Activated naive CD8-positive, alpha-beta T cell treated with anti-CD3 and anti-CD28 coated beads, Interleukin-2, amount 10 ng/mL, durations not matched to agents 7 days and 5 days (primary cell): ENCODE results near the gene PRKCB. TPM values are rescaled to one million over a fixed set of nuclear protein-coding genes. Genes with fewer than 3 reads are reported as not detected.

ENCODE experiments used
- ATAC-seq: fragments of 150-1000 bp; cut with Tn5 transposase; one replicate; pipeline ENCODE4 v1.10.0; 2021; ENCODE audit warnings: low read depth, moderate library complexity
- POLR2A ChIA-PET: fragments of 350-600 bp; sonication (Branson Sonifier 250); formaldehyde crosslinking; loops from one replicate; lab custom pipeline; 2021; ENCODE audit warnings: antibody characterized with exemption; lab: Charles Lee
- DNase-seq: peaks from one replicate; pipeline ENCODE4 v3.0.0; 2021
- H3K27ac Mint-ChIP-seq: one replicate; pipeline ENCODE4 v1.8.0; 2022; ENCODE audit warnings: mild to moderate bottlenecking, mixed read lengths
- H3K27me3 Mint-ChIP-seq: one replicate; pipeline ENCODE4 v1.8.0; 2022; ENCODE audit warnings: mild to moderate bottlenecking, moderate library complexity, mixed read lengths
- H3K36me3 Mint-ChIP-seq: one replicate; pipeline ENCODE4 v1.8.0; 2021; ENCODE audit warnings: mild to moderate bottlenecking, mixed read lengths
- H3K4me1 Mint-ChIP-seq: one replicate; pipeline ENCODE4 v1.8.0; 2021; ENCODE audit warnings: mixed read lengths
- H3K4me3 Mint-ChIP-seq: one replicate; pipeline ENCODE4 v1.8.0; 2022; ENCODE audit warnings: mild to moderate bottlenecking, moderate library complexity, mixed read lengths
- H3K9me3 Mint-ChIP-seq: one replicate; pipeline ENCODE4 v1.8.0; 2021; ENCODE audit warnings: mixed read lengths
- total RNA-seq, 2 experiments: library from RNA; stranded (reverse); gene quantifications; one replicate each; pipeline ENCODE4 v1.2.3, GENCODE V29; 2021

PRKCB gene
- total RNA-seq, 2 experiments from 2014 or later: 120 to 123 TPM

- ATAC-seq: no peak
Observed at GRCh38 chr16:23861874-23862273, 26.1 kb downstream of the PRKCB start.

GRCh38 chr16:23862556-23862955, 26.8 kb downstream of the PRKCB start:
- Mint-ChIP-seq H3K27me3 (no peaks in the 10 kb centered on the region), H3K9me3 (no peaks in the 10 kb centered on the region), H3K27ac (no peak overlapping the region), H3K4me1 (peaks cover 64% of the 10 kb centered on the region), H3K36me3 (peaks cover 22% of the 10 kb centered on the region), H3K4me3 (peak overlapping the region; percentile 14)
- ATAC-seq: no peak
- POLR2A ChIA-PET: interaction anchor here (0.6 to 3.1 kb wide), 2 partner anchors 25 to 38 kb away, joined by 3 to 12 read pairs; no protein-coding TSS in a partner anchor
- no peak for DNase-seq

More at GRCh38 chr16:23861874-23862273, 26.1 kb downstream of the PRKCB start:
- Mint-ChIP-seq H3K4me3 (no peak overlapping the region), H3K27ac (peak overlapping the region; percentile 13), H3K9me3 (no peaks in the 10 kb centered on the region), H3K27me3 (no peaks in the 10 kb centered on the region), H3K36me3 (peaks cover 24% of the 10 kb centered on the region), H3K4me1 (peaks cover 68% of the 10 kb centered on the region)
- no peak for DNase-seq
- POLR2A ChIA-PET: interaction anchor here (0.6 to 3.1 kb wide), 3 partner anchors 13 to 38 kb away, joined by 3 to 12 read pairs (median 5); no protein-coding TSS in a partner anchor

GRCh38 chr16:23863511-23864422, 28.0 kb downstream of the PRKCB start:
- no peaks in the 10 kb centered on the region for H3K9me3 Mint-ChIP-seq
- peaks cover 66% of the 10 kb centered on the region for H3K4me1 Mint-ChIP-seq
- peak overlapping the region; percentile 88 for H3K4me3 Mint-ChIP-seq
- DNase-seq: no peak
- peak; percentile 86 for ATAC-seq
- no peaks in the 10 kb centered on the region for H3K27me3 Mint-ChIP-seq
- POLR2A ChIA-PET: interaction anchor here (0.8 to 3.1 kb wide), 5 partner anchors 14 to 36 kb away, joined by 3 to 12 read pairs (median 6); partner anchors contain the start of gene PRKCB
- H3K27ac Mint-ChIP-seq: peak overlapping the region; percentile 95
- H3K36me3 Mint-ChIP-seq: peaks cover 22% of the 10 kb centered on the region

DNA sequence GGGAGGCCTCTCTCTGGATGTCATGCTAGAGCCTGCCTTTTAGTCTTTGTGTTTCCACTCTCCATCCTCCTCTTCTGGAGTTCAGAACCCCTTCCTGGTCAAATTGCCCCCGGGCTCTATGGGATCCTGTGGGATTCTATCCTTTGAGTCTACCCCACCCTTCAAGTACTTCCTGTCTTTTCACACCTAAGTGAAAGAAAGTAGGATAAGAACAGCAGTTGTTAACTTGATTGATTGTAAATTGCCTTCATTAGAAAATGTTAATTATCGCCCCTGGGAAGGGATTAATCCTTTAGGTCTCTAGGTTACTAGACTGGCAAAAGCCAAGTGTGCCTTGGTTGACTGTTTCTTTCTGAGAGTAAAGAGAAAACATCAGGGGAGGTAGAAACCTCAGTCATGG, 30.1 kb downstream of the PRKCB start:
- H3K9me3 Mint-ChIP-seq: no peaks in the 10 kb centered on the region
- peaks cover 67% of the 10 kb centered on the region for H3K4me1 Mint-ChIP-seq
- H3K27me3 Mint-ChIP-seq: no peaks in the 10 kb centered on the region
- H3K36me3 Mint-ChIP-seq: peaks cover 25% of the 10 kb centered on the region
- peak overlapping the region; percentile 38 for H3K27ac Mint-ChIP-seq
- DNase-seq: no peak
- POLR2A ChIA-PET: no interaction called here
- H3K4me3 Mint-ChIP-seq: no peak overlapping the region
- no peak for ATAC-seq

DNA sequence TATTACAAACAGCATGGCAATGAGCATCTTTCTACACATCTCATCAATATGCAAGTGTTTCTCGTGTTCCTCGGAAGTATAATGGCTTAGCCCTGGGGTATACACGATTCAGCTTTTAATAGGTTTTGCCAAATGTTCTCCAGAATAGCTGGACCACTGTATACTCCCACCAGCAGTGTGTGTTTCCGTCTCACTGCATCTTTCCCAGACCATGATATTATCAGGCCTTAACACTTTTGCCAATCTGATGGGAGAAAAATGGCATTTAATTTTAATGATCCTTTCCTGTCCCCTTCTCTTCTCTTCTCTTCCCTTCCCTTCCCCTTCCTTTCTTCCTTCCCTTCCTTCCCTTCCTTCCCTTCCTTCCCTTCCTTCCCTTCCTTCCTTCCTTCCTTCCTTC, 30.8 kb downstream of the PRKCB start:
- ATAC-seq (no peak), DNase-seq (no peak)
- Mint-ChIP-seq H3K9me3 (no peaks in the 10 kb centered on the region), H3K4me1 (peaks cover 69% of the 10 kb centered on the region), H3K36me3 (peaks cover 30% of the 10 kb centered on the region), H3K27ac (no peak overlapping the region), H3K27me3 (no peaks in the 10 kb centered on the region), H3K4me3 (no peak overlapping the region)
- POLR2A ChIA-PET: interaction anchor here (1.1 kb wide), 1 partner anchor 11 kb away, joined by 3 read pairs; no protein-coding TSS in a partner anchor

- DNase-seq: no peak
- Mint-ChIP-seq H3K4me1 (peaks cover 65% of the 10 kb centered on the region), H3K9me3 (no peaks in the 10 kb centered on the region), H3K27ac (no peak overlapping the region), H3K4me3 (no peak overlapping the region), H3K36me3 (peaks cover 31% of the 10 kb centered on the region), H3K27me3 (no peaks in the 10 kb centered on the region)
- ATAC-seq: no peak
- POLR2A ChIA-PET: interaction anchor here (1.1 kb wide), 1 partner anchor 10 kb away, joined by 3 read pairs; no protein-coding TSS in a partner anchor
Observed at GRCh38 chr16:23867566-23867965, 31.8 kb downstream of the PRKCB start.

DNA sequence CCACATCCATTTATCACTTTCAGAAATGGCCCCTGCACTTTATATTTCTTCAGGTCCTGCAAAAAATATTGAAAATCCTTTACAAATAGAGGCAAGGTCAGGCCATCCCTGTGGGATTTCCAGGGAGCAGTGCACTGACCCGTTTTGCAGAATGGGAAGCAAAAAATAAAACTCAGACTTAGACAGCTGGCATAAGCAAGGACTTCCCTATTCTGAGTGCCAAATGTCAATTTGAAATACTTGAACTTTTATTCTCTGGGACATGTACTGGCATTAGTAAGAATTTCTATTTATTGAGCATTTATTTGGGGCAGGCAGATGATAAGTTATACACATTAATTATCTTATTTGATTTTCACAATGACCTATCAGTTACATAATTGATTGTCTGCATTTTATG, 32.4 kb downstream of the PRKCB start:
- Mint-ChIP-seq H3K9me3 (no peaks in the 10 kb centered on the region), H3K4me1 (peaks cover 64% of the 10 kb centered on the region), H3K27me3 (no peaks in the 10 kb centered on the region), H3K4me3 (no peak overlapping the region), H3K36me3 (peaks cover 31% of the 10 kb centered on the region), H3K27ac (no peak overlapping the region)
- ATAC-seq (no peak), DNase-seq (no peak)
- POLR2A ChIA-PET: interaction anchor here (1.5 kb wide), 1 partner anchor 32 kb away, joined by 5 read pairs; the partner anchor contains the start of gene PRKCB

- Mint-ChIP-seq H3K4me3 (peak overlapping the region; percentile 60), H3K27ac (peak overlapping the region; percentile 78), H3K9me3 (no peaks in the 10 kb centered on the region), H3K27me3 (no peaks in the 10 kb centered on the region), H3K36me3 (peaks cover 31% of the 10 kb centered on the region), H3K4me1 (peaks cover 66% of the 10 kb centered on the region)
- DNase-seq: no peak
- ATAC-seq: peak; percentile 79
- POLR2A ChIA-PET: interaction anchor here (1.0 to 1.5 kb wide), 2 partner anchors 10 to 33 kb away, joined by 3 to 5 read pairs; partner anchors contain the start of gene PRKCB
Observed at GRCh38 chr16:23869052-23869451, 33.3 kb downstream of the PRKCB start.

- no peak overlapping the region for H3K4me3 Mint-ChIP-seq
- H3K4me1 Mint-ChIP-seq: peaks cover 64% of the 10 kb centered on the region
- ATAC-seq: no peak
- peaks cover 25% of the 10 kb centered on the region for H3K36me3 Mint-ChIP-seq
- POLR2A ChIA-PET: no interaction called here
- no peaks in the 10 kb centered on the region for H3K27me3 Mint-ChIP-seq
- no peaks in the 10 kb centered on the region for H3K9me3 Mint-ChIP-seq
- H3K27ac Mint-ChIP-seq: peak overlapping the region; percentile 16
- DNase-seq: no peak
Observed at GRCh38 chr16:23871924-23872323, 36.1 kb downstream of the PRKCB start.

DNA sequence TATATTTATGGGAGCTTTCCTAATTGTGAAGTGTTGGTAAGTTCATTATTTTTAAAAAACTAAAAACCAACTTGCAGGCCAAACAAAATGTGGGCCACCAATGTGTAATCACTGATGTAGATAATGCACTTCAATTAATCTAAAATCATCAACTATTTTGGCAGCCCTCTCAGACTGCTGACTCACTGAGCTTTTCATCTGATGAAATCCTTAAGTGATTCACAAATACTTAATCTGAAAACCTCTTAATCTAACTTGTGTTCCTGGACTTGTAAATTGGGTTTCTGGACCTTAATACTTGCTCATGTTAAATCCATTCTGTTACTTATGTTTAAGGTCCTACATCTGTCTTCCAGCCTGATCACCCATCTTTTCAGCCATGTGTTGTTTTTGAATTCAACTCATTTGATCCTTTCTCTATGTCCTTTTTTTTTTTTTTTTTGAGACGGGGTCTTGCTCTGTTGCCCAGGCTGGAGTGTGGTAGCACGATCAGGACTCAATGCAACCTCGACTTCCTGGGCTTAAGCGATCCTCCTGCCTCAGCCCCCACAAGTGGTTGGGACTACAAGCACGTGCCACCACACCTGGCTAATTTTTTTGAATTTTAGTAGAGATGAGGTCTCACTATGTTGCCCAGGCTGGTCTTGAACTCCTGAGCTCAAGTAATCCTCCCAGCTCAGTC, 39.0 kb downstream of the PRKCB start:
- Mint-ChIP-seq H3K27me3 (no peaks in the 10 kb centered on the region), H3K4me3 (peak overlapping the region; percentile 23), H3K36me3 (peaks cover 23% of the 10 kb centered on the region), H3K27ac (peak overlapping the region; percentile 49), H3K9me3 (no peaks in the 10 kb centered on the region), H3K4me1 (peaks cover 65% of the 10 kb centered on the region)
- ATAC-seq: no peak
- POLR2A ChIA-PET: interaction anchor here (0.6 kb wide), 1 partner anchor 41 kb away, joined by 4 read pairs; no protein-coding TSS in a partner anchor
- no peak for DNase-seq

DNA sequence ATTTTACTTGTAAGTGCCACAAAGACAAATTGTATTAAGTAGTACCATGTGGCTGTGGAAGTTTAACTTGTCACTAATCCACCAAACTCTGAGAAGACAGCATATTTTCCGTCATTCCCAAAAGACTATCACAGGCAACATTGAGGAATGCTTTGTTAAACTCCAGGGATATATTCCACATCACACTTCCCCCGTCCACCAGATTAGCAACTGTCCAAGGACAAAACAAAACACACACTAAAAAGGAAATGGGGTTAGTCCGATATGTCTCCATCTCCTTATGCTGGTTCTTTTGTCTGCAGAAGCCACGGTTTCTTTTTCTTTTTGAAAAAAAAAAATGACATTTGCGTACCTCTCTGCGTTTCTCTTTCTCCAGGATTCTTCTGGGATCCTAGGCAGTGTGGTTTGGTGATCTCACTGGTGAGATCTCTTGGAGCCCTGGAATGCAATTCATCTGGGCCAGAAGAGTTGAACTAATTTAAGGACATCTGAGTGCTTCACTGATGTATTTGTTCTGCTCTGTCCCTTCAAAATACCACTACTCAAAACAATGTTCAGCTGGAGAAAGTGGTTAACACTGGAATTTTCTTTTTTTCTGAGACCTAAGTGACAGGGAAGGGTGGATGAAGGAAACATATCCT, 40.6 kb downstream of the PRKCB start:
- Mint-ChIP-seq H3K36me3 (peaks cover 16% of the 10 kb centered on the region), H3K9me3 (no peaks in the 10 kb centered on the region), H3K4me3 (no peak overlapping the region), H3K27ac (no peak overlapping the region), H3K4me1 (peaks cover 66% of the 10 kb centered on the region), H3K27me3 (no peaks in the 10 kb centered on the region)
- POLR2A ChIA-PET: interaction anchor here (0.5 kb wide), 1 partner anchor 74 kb away, joined by 4 read pairs; no protein-coding TSS in a partner anchor
- ATAC-seq: no peak
- DNase-seq: no peak

DNA sequence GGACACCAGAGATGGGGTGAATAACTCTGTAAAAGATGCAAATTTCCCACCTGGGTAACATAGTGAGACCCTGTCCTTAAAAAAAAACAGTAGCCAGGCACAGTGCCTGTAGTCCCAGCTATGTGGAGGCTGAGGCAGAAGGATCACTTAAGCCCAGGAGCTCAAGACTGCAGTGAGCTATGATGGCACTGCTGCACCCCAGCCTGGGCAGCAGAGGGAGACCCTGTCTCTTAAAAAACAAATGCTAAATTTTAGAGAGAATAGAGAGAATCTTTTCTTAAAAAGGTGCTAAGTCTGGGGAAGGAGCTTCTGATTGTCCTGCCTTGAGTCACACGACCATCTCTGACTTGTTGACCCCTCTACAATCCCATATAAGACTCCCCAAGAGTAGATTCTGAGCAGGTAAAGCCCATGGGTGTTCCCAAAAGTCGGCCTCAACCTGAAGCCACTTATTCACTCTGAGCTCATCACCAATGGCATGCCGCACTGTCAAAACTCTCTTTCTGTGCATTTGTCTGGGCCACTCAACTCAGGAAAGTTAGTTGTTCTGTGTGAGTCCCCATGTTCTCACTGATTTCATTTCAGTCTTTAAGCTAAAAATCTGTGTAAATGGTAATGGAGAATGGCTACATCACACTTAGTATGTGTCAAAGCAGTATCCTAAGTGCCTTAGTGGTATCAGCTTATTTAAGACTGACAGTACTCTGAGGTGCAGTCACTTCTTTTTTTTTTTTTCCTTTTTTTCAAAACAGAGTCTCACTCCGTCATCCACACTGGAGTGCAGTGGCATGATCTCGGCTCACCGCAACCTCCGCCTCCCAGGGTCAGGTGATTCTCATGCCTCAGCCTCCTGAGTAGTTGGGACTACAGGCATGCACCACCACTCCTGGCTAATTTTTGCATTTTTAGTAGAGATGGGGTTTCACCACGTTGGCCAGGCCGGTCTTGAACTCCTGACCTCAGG, 41.6 kb downstream of the PRKCB start:
- DNase-seq (no peak), ATAC-seq (no peak)
- Mint-ChIP-seq H3K4me1 (peaks cover 68% of the 10 kb centered on the region), H3K27me3 (no peaks in the 10 kb centered on the region), H3K9me3 (no peaks in the 10 kb centered on the region), H3K36me3 (peaks cover 13% of the 10 kb centered on the region), H3K27ac (no peak overlapping the region), H3K4me3 (no peak overlapping the region)
- POLR2A ChIA-PET: interaction anchor here (0.5 to 1.1 kb wide), 4 partner anchors 10 to 73 kb away, joined by 3 to 4 read pairs (median 3); no protein-coding TSS in a partner anchor
